ENCODE measurements around the gene KCNQ4. TPM values are rescaled to one million over a fixed set of nuclear protein-coding genes. Genes with fewer than 3 reads are reported as not detected.

KCNQ4 gene
- total and polyA plus RNA-seq, 2 of the 13 experiments (the other 11 are each of a cell fraction or from before 2014, with no cell fraction given) = 0.02 to 0.09 TPM

- POLR2A ChIA-PET = interaction anchor here (1.0 to 3.3 kb wide), 4 partner anchors 16 to 88 kb away, joined by 3 to 17 read pairs (median 8); partner anchors contain the start of genes CITED4 and NFYC
- no peaks in the 10 kb centered on the region for H3K79me2 ChIP-seq (ENCODE audit: insufficient read depth, low read length)
- no peaks in the 10 kb centered on the region for H3K27me3 ChIP-seq (ENCODE audit: control insufficient read depth in 1 of 2, insufficient read depth in 2 of 2, low read length in 2 of 2)
- DNase-seq (ENCODE audit: low spot score) (peak; percentile 41), ATAC-seq (peak; percentile 63), FAIRE-seq (peak; percentile 15)
- peaks cover 19% of the 10 kb centered on the region for H3K4me1 ChIP-seq (ENCODE audit: insufficient read depth, low read length)
- H3K36me3 ChIP-seq (replicated peaks in 1 of 2; ENCODE audit: control insufficient read depth in 1 of 2, insufficient read depth in 2 of 2, low read length in 2 of 2) = peaks cover 20 to 32% of the 10 kb centered on the region in 2 experiments
- H4K20me1 ChIP-seq (ENCODE audit: insufficient read depth, low read length) = no peaks in the 10 kb centered on the region
- H3K9me3 ChIP-seq (ENCODE audit: low read length) = no peaks in the 10 kb centered on the region
- peak overlapping the region; percentile 10 for H3K4me2 ChIP-seq (ENCODE audit: low read depth, low read length)
- intact Hi-C loops (cut with micrococcal nuclease; ENCODE audit: unreplicated experiment) (loop anchor here (5.0 kb wide), 1 partner anchor 73 kb away; no protein-coding TSS in a partner anchor), in situ Hi-C loops (cut with HindIII; ENCODE audit: extremely low pct_ligation_motif_present, low pct_unique_long_range_greater_than_20kb) (no loop called here)
- 66% methylated on average over 6 of the region's 6 CpGs for WGBS (ENCODE audit: low lambda C conversion rate)
- BruUV-seq (replicated peaks) = no TSS peak
- peak overlapping the region; percentile 35 for H3K27ac ChIP-seq (ENCODE audit: extremely low read length, insufficient read depth, low read length)
- CTCF ChIA-PET (ENCODE audit: low intra/inter-chr PET ratio, low total read pairs) = interaction anchor here (1.1 to 1.8 kb wide), 3 partner anchors 75 to 179 kb away, joined by 3 to 5 read pairs (median 3); no protein-coding TSS in a partner anchor
- H2AFZ ChIP-seq (ENCODE audit: low read length) = no peak overlapping the region
- no peak overlapping the region for H3K9ac ChIP-seq (ENCODE audit: insufficient read depth, low read depth, low read length)
- H3K4me3 ChIP-seq (replicated peaks in 1 of 3; ENCODE audit: insufficient read depth in 1 of 3, low read depth in 2 of 3, low read length in 3 of 3) = no peak overlapping the region
- TF ChIP-seq NCOR1 (IDR thresholded peaks at IDR 0.05; ENCODE audit: borderline replicate concordance, low read length) = peak; percentile 59; the same call in 1 of the 2 replicates
- TF ChIP-seq SALL1 (CRISPR knock-in tag; IDR thresholded peaks at IDR 0.05) = peak; percentile 35
- no peak for TF ChIP-seq ZNF556 (CRISPR knock-in tag; IDR thresholded peaks at IDR 0.05; ENCODE audit: borderline replicate concordance)
- TF ChIP-seq NR2F6 (IDR thresholded peaks at IDR 0.05) = peak; percentile 52; the same call in 1 of the 2 replicates
- 0 out of 2 replicates have a peak, but pooled peaks have one; percentile 28 for TF ChIP-seq NR2F6 (CRISPR knock-in tag; IDR thresholded peaks at IDR 0.05)
- no peak for TF ChIP-seq ZNF652 (CRISPR knock-in tag; IDR thresholded peaks at IDR 0.05; ENCODE audit: borderline replicate concordance, low read depth)
- no peak for TF ChIP-seq NONO (IDR thresholded peaks at IDR 0.05)
- 0 out of 2 replicates have a peak, but pooled peaks have one; percentile 32 for TF ChIP-seq NONO (CRISPR knock-in tag; conservative IDR thresholded peaks at IDR 0.05)
- TF ChIP-seq POLR2AphosphoS2 (IDR thresholded peaks at IDR 0.05; ENCODE audit: low read depth, low read length) = no peak
- no peak for TF ChIP-seq THAP8 (CRISPR knock-in tag; IDR thresholded peaks at IDR 0.05; ENCODE audit: borderline replicate concordance)
- peak; percentile 60 for TF ChIP-seq PHF21A (CRISPR knock-in tag; IDR thresholded peaks at IDR 0.05)
- peak; percentile 49; the same call in 1 of the 2 replicates for TF ChIP-seq ESRRA (CRISPR knock-in tag; IDR thresholded peaks at IDR 0.05; ENCODE audit: low read depth)
- TF ChIP-seq CREB1 (IDR thresholded peaks at IDR 0.05) = no peak
- TF ChIP-seq CREB1 (CRISPR knock-in tag; IDR thresholded peaks at IDR 0.05) = 0 out of 2 replicates have a peak, but pooled peaks have one; percentile 41
- 0 out of 2 replicates have a peak, but pooled peaks have one; percentile 17 for TF ChIP-seq ZNF280D (CRISPR knock-in tag; IDR thresholded peaks at IDR 0.05)
- TF ChIP-seq ZFP91 (CRISPR knock-in tag; IDR thresholded peaks at IDR 0.05; ENCODE audit: borderline replicate concordance) = peak; percentile 51; the same call in 1 of the 2 replicates
These were observed 9.8 kb upstream of the KCNQ4 start for GRCh38 chr1:40773748-40774265.

Measured in HepG2 (cell line).